ENCODE results near the gene SPRED1.
"Not testable (repeated sequence)": the region's sequence is repeated elsewhere in the genome, so short reads cannot be mapped to it uniquely, and the experiment has no call there.

The SPRED1 gene

GRCh38 chr15:38237021-38237420, 15.6 kb upstream of the SPRED1 start:
- DNase-seq = not testable (repeated sequence)

GRCh38 chr15:38238311-38238710, 14.3 kb upstream of the SPRED1 start:
- DNase-seq = no peak

GRCh38 chr15:38242055-38242454, 10.6 kb upstream of the SPRED1 start:
- no peak for DNase-seq

GRCh38 chr15:38243278-38244055, 9.2 kb upstream of the SPRED1 start:
- DNase-seq = no peak

- no peak for DNase-seq
These were observed 5.3 kb upstream of the SPRED1 start for GRCh38 chr15:38247336-38247735.

- DNase-seq = no peak
These were observed 730 bp downstream of the SPRED1 start for GRCh38 chr15:38253351-38253781.

- no peak for DNase-seq
These were observed 1.6 kb downstream of the SPRED1 start for GRCh38 chr15:38254051-38254883.

GRCh38 chr15:38255690-38256089, 3.1 kb downstream of the SPRED1 start:
- DNase-seq = no peak

GRCh38 chr15:38257676-38258075, 5.0 kb downstream of the SPRED1 start:
- no peak for DNase-seq

GRCh38 chr15:38259134-38259533, 6.5 kb downstream of the SPRED1 start:
- DNase-seq = no peak

GRCh38 chr15:38260077-38260476, 7.4 kb downstream of the SPRED1 start:
- DNase-seq = no peak

- DNase-seq = no peak
These were observed 10.6 kb downstream of the SPRED1 start for GRCh38 chr15:38263251-38263650.

- DNase-seq = no peak
These were observed 11.4 kb downstream of the SPRED1 start for GRCh38 chr15:38263996-38264395.

GRCh38 chr15:38266247-38266986, 13.8 kb downstream of the SPRED1 start:
- DNase-seq = no peak

- no peak for DNase-seq
These were observed 14.9 kb downstream of the SPRED1 start for GRCh38 chr15:38267421-38268022.

- no peak for DNase-seq
These were observed 18.5 kb downstream of the SPRED1 start for GRCh38 chr15:38271144-38271543.

GRCh38 chr15:38271895-38272294, 19.3 kb downstream of the SPRED1 start:
- DNase-seq = no peak

GRCh38 chr15:38272431-38272830, 19.8 kb downstream of the SPRED1 start:
- DNase-seq = not testable (repeated sequence)

GRCh38 chr15:38274135-38274534, 21.5 kb downstream of the SPRED1 start:
- DNase-seq = no peak

GRCh38 chr15:38275959-38276358, 23.3 kb downstream of the SPRED1 start:
- no peak for DNase-seq

GRCh38 chr15:38277281-38277680, 24.6 kb downstream of the SPRED1 start:
- DNase-seq = not testable (repeated sequence)

- no peak for DNase-seq
These were observed 28.4 kb downstream of the SPRED1 start for GRCh38 chr15:38281031-38281430.

GRCh38 chr15:38283010-38283409, 30.4 kb downstream of the SPRED1 start:
- no peak for DNase-seq

Measured in activated CD4-positive, alpha-beta T cell treated with anti-CD3 and anti-CD28 coated beads for 1 hour (primary cell).